Endodermal cell (in vitro differentiated cells): ENCODE results near the gene ABCC1. TPM values are rescaled to one million over a fixed set of nuclear protein-coding genes. Genes with fewer than 3 reads are reported as not detected.

Source experiments
- DNase-seq: peaks from one replicate; pipeline ENCODE4 v3.0.0-alpha.2; 2017
- H3K27ac ChIP-seq: 2 replicates; pipeline ENCODE4 v1.5.1; 2013; ENCODE audit warnings: mild to moderate bottlenecking, low read depth, low read length, moderate library complexity
- H3K27me3 ChIP-seq: 2 replicates; pipeline ENCODE4 v1.6.1; 2013; ENCODE audit warnings: mild to moderate bottlenecking, low read length, moderate library complexity; ENCODE audit not compliant: insufficient read depth, control insufficient read depth, poor library complexity, severe bottlenecking
- H3K36me3 ChIP-seq: 2 replicates; pipeline ENCODE4 v1.7.0; 2013; ENCODE audit warnings: mild to moderate bottlenecking, low read length, moderate library complexity; ENCODE audit not compliant: control insufficient read depth, insufficient read depth
- H3K4me1 ChIP-seq: one replicate; pipeline ENCODE4 v1.7.0; 2013; ENCODE audit warnings: low read length; ENCODE audit not compliant: control insufficient read depth, insufficient read depth
- H3K4me3 ChIP-seq: 2 replicates; pipeline ENCODE4 v1.5.1; 2013; ENCODE audit warnings: mild to moderate bottlenecking, low read length, moderate library complexity
- H3K9ac ChIP-seq: 2 replicates; pipeline ENCODE4 v1.6.1; 2013; ENCODE audit warnings: mild to moderate bottlenecking, low read length, moderate library complexity; ENCODE audit not compliant: poor library complexity, severe bottlenecking; ENCODE audit errors: extremely low read depth
- H3K9me3 ChIP-seq: 2 replicates; pipeline ENCODE4 v1.6.1; 2013; ENCODE audit warnings: mild to moderate bottlenecking, low read length, moderate library complexity; ENCODE audit not compliant: control insufficient read depth
- H3K27ac Mint-ChIP-seq: 2 replicates; pipeline ENCODE4 v1.8.0; 2020; ENCODE audit warnings: mixed read lengths
- H3K27me3 Mint-ChIP-seq: 2 replicates; pipeline ENCODE4 v1.8.0; 2021; ENCODE audit warnings: mild to moderate bottlenecking, mixed read lengths; ENCODE audit not compliant: insufficient read depth
- H3K36me3 Mint-ChIP-seq: 2 replicates; pipeline ENCODE4 v1.8.0; 2020; ENCODE audit warnings: low read depth, mixed read lengths
- H3K4me1 Mint-ChIP-seq: 2 replicates; pipeline ENCODE4 v1.8.0; 2020; ENCODE audit warnings: mixed read lengths
- H3K4me3 Mint-ChIP-seq: 2 replicates; pipeline ENCODE4 v1.8.0; 2020; ENCODE audit warnings: mild to moderate bottlenecking, moderate library complexity, mixed read lengths
- H3K9me3 Mint-ChIP-seq: 2 replicates; pipeline ENCODE4 v1.8.0; 2020; ENCODE audit warnings: mild to moderate bottlenecking, mixed read lengths
- CTCF ChIP-seq: fragments of 200-600 bp; sonication (generic); conservative IDR thresholded peaks from 2 replicates; pipeline ENCODE4 v1.5.0; 2021; ENCODE audit warnings: antibody characterized with exemption, mild to moderate bottlenecking
- WGBS, 2 experiments: methylation state at CpG; one replicate each; pipeline versions ENCODE4 v1.1.5 to v1.1.7; 2013; ENCODE audit warnings: missing lambda C conversion rate in 2 of 2, mixed read lengths in 1 of 2; ENCODE audit not compliant: insufficient coverage in 1 of 2, insufficient read length in 1 of 2; 5-methylcytosine and 5-hydroxymethylcytosine counted together
- total RNA-seq, 2 donors: library from RNA; stranded (reverse); fragmentation: NEBNext Ultra II Directional in 1 of 2; extraction: Animal tissue kit (Norgen Biotek cat#: 25700) in 1 of 2; gene quantifications; 2 replicates in 1 of 2; 3 replicates in 1 of 2; pipeline ENCODE4 v1.2.1, GENCODE V29; 2021

Gene ABCC1
- total RNA-seq, 2 donors from 2014 or later: 47.1 to 51.2 TPM

DNA sequence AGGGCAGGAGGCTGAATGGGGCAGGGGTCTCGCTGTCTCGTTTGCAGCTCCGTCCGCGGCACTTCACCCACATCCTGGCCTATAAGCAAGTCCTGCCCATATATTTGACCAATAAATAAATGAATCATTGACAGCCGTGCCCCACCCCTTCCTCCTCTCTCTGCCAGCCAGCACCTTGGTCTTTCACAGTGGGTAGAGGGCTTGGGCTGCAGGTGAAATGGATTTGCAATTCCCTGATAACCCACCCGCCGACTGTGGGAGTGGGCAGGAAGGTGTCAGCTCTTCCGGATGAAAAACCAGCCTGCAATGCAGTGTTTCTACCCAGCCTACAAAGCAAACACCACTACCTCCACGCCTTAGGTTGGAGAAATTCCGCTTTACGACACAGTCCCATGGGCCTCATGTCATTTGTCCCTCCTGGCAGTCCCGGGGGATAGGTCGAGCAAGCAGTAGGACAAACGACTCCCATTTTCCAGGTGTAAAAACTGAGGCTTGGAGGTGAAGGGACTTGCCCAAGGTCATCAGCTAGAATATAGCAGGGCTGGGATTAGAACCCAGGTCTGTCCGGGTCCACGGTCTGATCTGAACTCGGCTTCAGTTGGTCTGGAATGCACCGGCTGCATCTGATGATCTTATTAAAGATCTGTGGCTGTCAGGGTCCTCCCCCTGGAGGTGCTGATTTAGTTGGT, 79.0 kb downstream of the ABCC1 start:
- no peaks in the 10 kb centered on the region for H3K27me3 ChIP-seq
- no peak overlapping the region for H3K9ac ChIP-seq
- no peak for DNase-seq
- Mint-ChIP-seq H3K27me3 (no peaks in the 10 kb centered on the region), H3K4me3 (no peak overlapping the region), H3K36me3 (peaks cover 23% of the 10 kb centered on the region), H3K9me3 (no peaks in the 10 kb centered on the region), H3K4me1 (peaks cover 8% of the 10 kb centered on the region), H3K27ac (peak overlapping the region; percentile 72)
- H3K27ac ChIP-seq: peak overlapping the region; percentile 40
- TF ChIP-seq CTCF: no peak
- peaks cover 13% of the 10 kb centered on the region for H3K36me3 ChIP-seq
- 88 to 93% methylated on average over 15 to 19 of the region's 19 CpGs for WGBS, 2 experiments
- no peaks in the 10 kb centered on the region for H3K4me1 ChIP-seq
- H3K4me3 ChIP-seq: no peak overlapping the region
- no peaks in the 10 kb centered on the region for H3K9me3 ChIP-seq

DNA sequence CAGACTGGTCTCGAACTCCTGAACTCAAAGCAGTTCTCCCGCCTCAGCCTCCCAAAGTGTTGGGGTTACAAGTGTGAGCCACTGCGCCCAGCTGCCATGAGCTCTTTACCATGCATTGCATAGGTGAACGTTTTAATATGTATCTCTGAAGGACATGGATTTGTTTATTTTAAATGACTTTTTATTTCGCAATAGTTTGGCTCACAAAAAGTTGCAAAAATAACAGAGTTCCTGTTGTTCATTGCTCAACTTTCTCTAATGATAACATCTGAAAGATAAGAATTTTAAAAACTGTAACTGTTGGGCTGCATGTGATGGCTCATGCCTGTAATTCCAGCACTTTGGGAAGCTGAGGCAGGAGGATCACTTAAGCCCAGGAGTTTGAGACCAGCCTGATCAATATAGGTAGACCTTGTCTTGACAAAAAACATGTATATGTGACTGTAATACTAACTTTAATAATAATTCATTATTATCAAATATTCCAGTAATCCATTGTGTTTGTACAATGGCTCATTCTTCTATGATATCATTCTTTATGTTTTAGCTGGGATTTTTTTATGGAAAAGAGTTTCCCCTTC, 80.1 kb downstream of the ABCC1 start:
- Histone ChIP-seq H3K4me3 (no peak overlapping the region), H3K27ac (no peak overlapping the region), H3K9ac (no peak overlapping the region), H3K36me3 (peaks cover 13% of the 10 kb centered on the region), H3K27me3 (no peaks in the 10 kb centered on the region), H3K9me3 (no peaks in the 10 kb centered on the region), H3K4me1 (no peaks in the 10 kb centered on the region)
- no peaks in the 10 kb centered on the region for H3K9me3 Mint-ChIP-seq
- H3K4me1 Mint-ChIP-seq: peaks cover 8% of the 10 kb centered on the region
- peaks cover 28% of the 10 kb centered on the region for H3K36me3 Mint-ChIP-seq
- no peak for DNase-seq
- no peak for TF ChIP-seq CTCF
- 90 to 92% methylated on average over 4 to 5 of the region's 5 CpGs for WGBS, 2 experiments
- H3K27ac Mint-ChIP-seq: no peak overlapping the region
- no peaks in the 10 kb centered on the region for H3K27me3 Mint-ChIP-seq
- no peak overlapping the region for H3K4me3 Mint-ChIP-seq

GRCh38 chr16:16030449-16030848, 81.0 kb downstream of the ABCC1 start:
- 97% methylated on average over 7 to 8 of the region's 8 CpGs for WGBS, 2 experiments
- Mint-ChIP-seq H3K4me1 (peaks cover 8% of the 10 kb centered on the region), H3K4me3 (no peak overlapping the region), H3K27me3 (no peaks in the 10 kb centered on the region), H3K9me3 (no peaks in the 10 kb centered on the region), H3K27ac (no peak overlapping the region), H3K36me3 (peaks cover 31% of the 10 kb centered on the region)
- H3K9me3 ChIP-seq: no peaks in the 10 kb centered on the region
- no peaks in the 10 kb centered on the region for H3K27me3 ChIP-seq
- H3K36me3 ChIP-seq: peaks cover 17% of the 10 kb centered on the region
- H3K9ac ChIP-seq: no peak overlapping the region
- no peak for DNase-seq
- H3K4me1 ChIP-seq: no peaks in the 10 kb centered on the region
- H3K27ac ChIP-seq: no peak overlapping the region
- TF ChIP-seq CTCF: no peak
- no peak overlapping the region for H3K4me3 ChIP-seq
